ENCODE measurements around the gene WDR70. TPM values are rescaled to one million over a fixed set of nuclear protein-coding genes. Genes with fewer than 3 reads are reported as not detected.
"Not testable (repeated sequence)": the region's sequence is repeated elsewhere in the genome, so short reads cannot be mapped to it uniquely, and the experiment has no call there.

The WDR70 gene
- total RNA-seq, 1 experiment from 2014 or later: 35.0 TPM

DNA sequence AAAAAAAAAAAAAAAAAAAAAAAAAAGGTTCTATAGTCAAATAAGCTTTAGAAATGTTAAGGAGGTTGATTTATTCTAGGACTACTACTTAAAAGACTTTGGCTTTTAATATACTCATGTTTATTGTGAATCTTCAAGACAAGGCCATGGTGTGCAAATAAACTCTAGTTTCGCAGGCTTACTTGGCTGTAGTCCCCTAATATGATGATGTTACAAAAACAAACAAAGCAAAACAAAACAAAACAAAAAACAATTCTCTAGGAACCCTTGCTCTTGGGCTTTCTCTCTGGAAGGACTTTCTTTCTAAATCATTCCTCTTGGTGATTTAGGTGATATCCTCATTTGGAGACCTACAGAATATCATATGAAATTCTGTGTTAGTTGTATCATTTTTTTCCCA, 288.7 kb downstream of the WDR70 start (continued):
- TF ChIP-seq, protein P1, sequence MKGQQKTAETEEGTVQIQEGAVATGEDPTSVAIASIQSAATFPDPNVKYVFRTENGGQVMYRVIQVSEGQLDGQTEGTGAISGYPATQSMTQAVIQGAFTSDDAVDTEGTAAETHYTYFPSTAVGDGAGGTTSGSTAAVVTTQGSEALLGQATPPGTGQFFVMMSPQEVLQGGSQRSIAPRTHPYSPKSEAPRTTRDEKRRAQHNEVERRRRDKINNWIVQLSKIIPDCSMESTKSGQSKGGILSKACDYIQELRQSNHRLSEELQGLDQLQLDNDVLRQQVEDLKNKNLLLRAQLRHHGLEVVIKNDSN (CRISPR knock-in tag; IDR thresholded peaks at IDR 0.05): no peak
- no peak for TF ChIP-seq SOX15 (CRISPR knock-in tag; IDR thresholded peaks at IDR 0.05)
- no peak for TF ChIP-seq NFYB (CRISPR knock-in tag; conservative IDR thresholded peaks at IDR 0.05; ENCODE audit: low read depth)

DNA sequence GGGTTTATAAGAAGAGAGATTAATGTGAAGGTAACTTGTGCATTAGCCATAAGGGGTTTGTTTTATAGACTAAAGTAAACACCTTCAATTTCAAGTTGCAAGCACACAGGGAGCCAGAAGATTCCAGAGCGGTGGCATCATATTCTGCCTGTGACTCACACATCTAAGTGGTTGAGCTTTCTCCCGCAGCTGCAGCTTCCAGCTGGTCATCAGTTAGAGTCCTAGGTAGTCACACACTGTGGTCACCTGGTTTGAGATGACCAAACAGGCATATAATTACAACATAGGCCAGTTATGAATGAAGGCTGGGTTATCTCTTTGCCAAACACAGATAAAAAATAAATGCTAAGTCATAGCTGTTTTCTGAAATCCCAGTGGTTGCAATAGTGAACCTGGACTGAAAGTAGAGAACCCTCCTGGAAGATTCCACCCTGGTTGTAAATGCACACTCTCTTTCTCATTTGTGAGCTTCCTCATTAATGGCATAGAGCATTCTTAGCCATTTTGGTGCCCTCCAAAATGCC, 289.5 kb downstream of the WDR70 start:
- no peak for TF ChIP-seq ESRRA (CRISPR knock-in tag; IDR thresholded peaks at IDR 0.05; ENCODE audit: borderline replicate concordance)
- ChIA-PET POLR2A (no interaction called here), CTCF (interaction anchor here (0.9 kb wide), 1 partner anchor 55 kb away, joined by 3 read pairs; no protein-coding TSS in a partner anchor)
- Mint-ChIP-seq H3K4me1 (peaks cover 22% of the 10 kb centered on the region), H3K27ac (no peak overlapping the region), H3K4me3 (no peak overlapping the region), H3K27me3 (ENCODE audit: low read depth) (no peaks in the 10 kb centered on the region), H3K9me3 (peaks cover 3% of the 10 kb centered on the region), H3K36me3 (no peaks in the 10 kb centered on the region)
- no peak for ATAC-seq
- no peak for DNase-seq (ENCODE audit: low spot score)

DNA sequence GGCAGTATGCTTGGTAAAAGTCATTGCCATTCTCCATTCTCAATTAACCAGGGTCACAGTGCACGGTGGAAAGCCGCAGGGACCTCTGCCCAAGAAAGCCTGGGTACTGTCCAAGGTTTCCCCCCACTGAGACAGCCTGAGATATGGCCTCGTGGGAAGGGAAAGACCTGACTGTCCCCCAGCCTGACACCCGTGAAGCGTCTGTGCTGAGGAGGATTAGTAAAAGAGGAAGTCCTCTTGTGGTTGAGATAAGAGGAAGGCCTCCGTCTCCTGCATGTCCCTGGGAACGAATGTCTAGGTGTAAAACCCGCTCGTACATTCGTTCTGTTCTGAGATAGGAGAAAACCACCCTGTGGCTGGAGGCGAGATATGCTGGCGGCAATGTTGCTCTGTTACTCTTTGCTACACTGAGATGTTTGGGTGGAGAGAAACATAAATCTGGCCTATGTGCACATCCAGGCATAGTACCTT, 293.0 kb downstream of the WDR70 start:
- H3K4me1 Mint-ChIP-seq; H3K9me3 Mint-ChIP-seq; CTCF ChIA-PET; ATAC-seq; H3K36me3 Mint-ChIP-seq; DNase-seq (ENCODE audit: low spot score); H3K4me3 Mint-ChIP-seq; POLR2A ChIA-PET; H3K27ac Mint-ChIP-seq; H3K27me3 Mint-ChIP-seq (ENCODE audit: low read depth): not testable (repeated sequence)

DNA sequence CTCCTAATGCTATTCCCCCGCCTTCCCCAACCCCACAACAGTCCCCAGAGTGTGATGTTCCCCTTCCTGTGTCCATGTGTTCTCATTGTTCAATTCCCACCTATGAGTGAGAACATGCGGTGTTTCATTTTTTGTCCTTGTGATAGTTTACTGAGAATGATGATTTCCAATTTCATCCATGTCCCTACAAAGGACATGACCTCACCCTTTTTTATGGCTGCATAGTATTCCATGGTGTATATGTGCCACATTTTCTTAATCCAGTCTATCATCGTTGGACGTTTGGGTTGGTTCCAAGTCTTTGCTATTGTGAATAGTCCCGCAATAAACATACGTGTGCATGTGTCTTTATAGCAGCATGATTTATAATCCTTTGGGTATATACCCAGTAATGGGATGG, 295.2 kb downstream of the WDR70 start:
- Mint-ChIP-seq H3K9me3 (peaks cover 24% of the 10 kb centered on the region), H3K36me3 (peaks cover 13% of the 10 kb centered on the region)
- H3K4me3 Mint-ChIP-seq; H3K4me1 Mint-ChIP-seq; POLR2A ChIA-PET; CTCF ChIA-PET; DNase-seq (ENCODE audit: low spot score); H3K27me3 Mint-ChIP-seq (ENCODE audit: low read depth); ATAC-seq; H3K27ac Mint-ChIP-seq: not testable (repeated sequence)

DNA sequence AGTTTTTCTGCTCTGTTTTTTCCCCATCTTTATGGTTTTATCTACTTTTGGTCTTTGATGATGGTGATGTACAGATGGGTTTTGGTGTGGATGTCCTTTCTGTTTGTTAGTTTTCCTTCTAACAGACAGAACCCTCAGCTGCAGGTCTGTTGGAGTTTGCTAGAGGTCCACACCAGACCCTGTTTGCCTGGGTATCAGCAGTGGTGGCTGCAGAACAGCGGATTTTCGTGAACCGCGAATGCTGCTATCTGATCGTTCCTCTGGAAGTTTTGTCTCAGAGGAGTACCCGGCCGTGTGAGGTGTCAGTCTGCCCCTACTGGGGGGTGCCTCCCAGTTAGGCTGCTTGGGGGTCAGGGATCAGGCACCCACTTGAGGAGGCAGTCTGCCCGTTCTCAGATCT, 300.2 kb downstream of the WDR70 start:
- POLR2A ChIA-PET; H3K27me3 Mint-ChIP-seq (ENCODE audit: low read depth); H3K4me3 Mint-ChIP-seq; ATAC-seq; H3K4me1 Mint-ChIP-seq; CTCF ChIA-PET; DNase-seq (ENCODE audit: low spot score); H3K27ac Mint-ChIP-seq: not testable (repeated sequence)
- H3K36me3 Mint-ChIP-seq: peaks cover 46% of the 10 kb centered on the region
- H3K9me3 Mint-ChIP-seq: peaks cover 63% of the 10 kb centered on the region

DNA sequence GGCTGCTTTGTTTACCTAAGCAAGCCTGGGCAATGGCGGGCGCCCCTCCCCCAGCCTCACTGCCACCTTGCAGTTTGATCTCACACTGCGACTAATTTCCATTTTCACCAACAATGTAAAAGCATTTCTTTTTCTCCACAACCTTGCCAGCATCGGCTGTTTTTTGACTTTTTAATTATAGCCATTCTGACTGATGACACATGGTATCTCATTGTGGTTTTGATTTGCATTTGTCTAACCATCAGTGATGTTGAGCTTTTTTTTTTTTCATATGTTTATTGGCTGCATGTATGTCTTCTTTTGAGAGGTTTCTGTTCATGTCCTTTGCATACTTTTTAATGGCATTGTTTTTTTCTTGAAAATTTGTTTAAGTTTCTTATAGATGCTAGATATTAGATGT, 300.8 kb downstream of the WDR70 start:
- H3K27ac Mint-ChIP-seq; DNase-seq (ENCODE audit: low spot score); H3K4me3 Mint-ChIP-seq; POLR2A ChIA-PET; CTCF ChIA-PET; ATAC-seq; H3K4me1 Mint-ChIP-seq; H3K27me3 Mint-ChIP-seq (ENCODE audit: low read depth): not testable (repeated sequence)
- peaks cover 44% of the 10 kb centered on the region for H3K36me3 Mint-ChIP-seq
- H3K9me3 Mint-ChIP-seq: peaks cover 63% of the 10 kb centered on the region

DNA sequence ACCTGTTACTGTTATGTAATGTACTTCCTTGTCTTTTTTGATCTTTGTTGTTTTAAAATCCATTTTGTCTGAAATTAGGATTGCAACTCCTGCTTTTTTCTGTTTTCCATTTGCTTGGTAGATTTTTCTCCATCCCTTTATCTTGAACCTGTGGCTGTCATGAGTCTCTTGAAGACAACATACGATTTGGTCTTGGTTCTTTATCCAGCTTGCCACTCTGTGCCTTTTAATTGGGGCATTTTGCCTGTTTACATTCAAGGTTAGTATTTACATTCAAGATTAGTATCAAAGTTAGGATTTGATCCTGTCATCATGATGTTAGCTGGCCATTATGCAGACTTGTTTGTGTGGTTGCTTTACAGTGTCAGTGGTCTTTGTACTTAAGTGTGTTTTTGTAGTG, 304.0 kb downstream of the WDR70 start:
- DNase-seq (ENCODE audit: low spot score) (no peak), ATAC-seq (no peak)
- Mint-ChIP-seq H3K27ac (no peak overlapping the region), H3K4me1 (no peaks in the 10 kb centered on the region), H3K27me3 (ENCODE audit: low read depth) (peaks cover 3% of the 10 kb centered on the region; the same call in 1 of the 2 replicates), H3K36me3 (peaks cover 36% of the 10 kb centered on the region), H3K4me3 (no peak overlapping the region), H3K9me3 (peaks cover 51% of the 10 kb centered on the region)
- ChIA-PET CTCF (interaction anchor here (0.7 kb wide), 1 partner anchor 453 kb away, joined by 3 read pairs; no protein-coding TSS in a partner anchor), POLR2A (no interaction called here)
- TF ChIP-seq, protein P2, sequence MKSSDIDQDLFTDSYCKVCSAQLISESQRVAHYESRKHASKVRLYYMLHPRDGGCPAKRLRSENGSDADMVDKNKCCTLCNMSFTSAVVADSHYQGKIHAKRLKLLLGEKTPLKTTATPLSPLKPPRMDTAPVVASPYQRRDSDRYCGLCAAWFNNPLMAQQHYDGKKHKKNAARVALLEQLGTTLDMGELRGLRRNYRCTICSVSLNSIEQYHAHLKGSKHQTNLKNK (CRISPR knock-in tag; IDR thresholded peaks at IDR 0.05): no peak
- TF ChIP-seq OVOL2 (CRISPR knock-in tag; IDR thresholded peaks at IDR 0.05; ENCODE audit: borderline replicate concordance) (no peak), ESRRA (CRISPR knock-in tag; IDR thresholded peaks at IDR 0.05; ENCODE audit: borderline replicate concordance) (no peak), PRRX2 (CRISPR knock-in tag; IDR thresholded peaks at IDR 0.05) (no peak), KAT7 (CRISPR knock-in tag; IDR thresholded peaks at IDR 0.05; ENCODE audit: borderline replicate concordance) (no peak), SOX15 (CRISPR knock-in tag; IDR thresholded peaks at IDR 0.05) (no peak), TEAD4 (CRISPR knock-in tag; IDR thresholded peaks at IDR 0.05) (no peak), RORB (CRISPR knock-in tag; IDR thresholded peaks at IDR 0.05) (no peak), ZNF232 (CRISPR knock-in tag; IDR thresholded peaks at IDR 0.05) (no peak), ZNF138 (CRISPR knock-in tag; conservative IDR thresholded peaks at IDR 0.05) (no peak), FOXP1 (CRISPR knock-in tag; IDR thresholded peaks at IDR 0.05; ENCODE audit: borderline replicate concordance) (no peak), MXD4 (CRISPR knock-in tag; IDR thresholded peaks at IDR 0.05; ENCODE audit: borderline replicate concordance) (no peak), SMAD3 (CRISPR knock-in tag; IDR thresholded peaks at IDR 0.05; ENCODE audit: borderline replicate concordance) (no peak)
- TF ChIP-seq, protein P3, sequence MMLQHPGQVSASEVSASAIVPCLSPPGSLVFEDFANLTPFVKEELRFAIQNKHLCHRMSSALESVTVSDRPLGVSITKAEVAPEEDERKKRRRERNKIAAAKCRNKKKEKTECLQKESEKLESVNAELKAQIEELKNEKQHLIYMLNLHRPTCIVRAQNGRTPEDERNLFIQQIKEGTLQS (CRISPR knock-in tag; conservative IDR thresholded peaks at IDR 0.05): no peak
- TF ChIP-seq, protein P4, sequence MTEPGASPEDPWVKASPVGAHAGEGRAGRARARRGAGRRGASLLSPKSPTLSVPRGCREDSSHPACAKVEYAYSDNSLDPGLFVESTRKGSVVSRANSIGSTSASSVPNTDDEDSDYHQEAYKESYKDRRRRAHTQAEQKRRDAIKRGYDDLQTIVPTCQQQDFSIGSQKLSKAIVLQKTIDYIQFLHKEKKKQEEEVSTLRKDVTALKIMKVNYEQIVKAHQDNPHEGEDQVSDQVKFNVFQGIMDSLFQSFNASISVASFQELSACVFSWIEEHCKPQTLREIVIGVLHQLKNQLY (CRISPR knock-in tag; IDR thresholded peaks at IDR 0.05): no peak
- TF ChIP-seq, protein P5, sequence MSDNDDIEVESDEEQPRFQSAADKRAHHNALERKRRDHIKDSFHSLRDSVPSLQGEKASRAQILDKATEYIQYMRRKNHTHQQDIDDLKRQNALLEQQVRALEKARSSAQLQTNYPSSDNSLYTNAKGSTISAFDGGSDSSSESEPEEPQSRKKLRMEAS (CRISPR knock-in tag; IDR thresholded peaks at IDR 0.05): no peak

Data from WTC11 (cell line).